Measurements from ENCODE around the gene VIP.

The VIP gene

GRCh38 chr6:152776833-152777232 is 26.2 kb downstream of the VIP start:
- DNase-seq: no peak

GRCh38 chr6:152783217-152783878 is 32.8 kb downstream of the VIP start:
- DNase-seq: no peak

GRCh38 chr6:152794696-152795095 is 44.1 kb downstream of the VIP start:
- DNase-seq: no peak

DNA sequence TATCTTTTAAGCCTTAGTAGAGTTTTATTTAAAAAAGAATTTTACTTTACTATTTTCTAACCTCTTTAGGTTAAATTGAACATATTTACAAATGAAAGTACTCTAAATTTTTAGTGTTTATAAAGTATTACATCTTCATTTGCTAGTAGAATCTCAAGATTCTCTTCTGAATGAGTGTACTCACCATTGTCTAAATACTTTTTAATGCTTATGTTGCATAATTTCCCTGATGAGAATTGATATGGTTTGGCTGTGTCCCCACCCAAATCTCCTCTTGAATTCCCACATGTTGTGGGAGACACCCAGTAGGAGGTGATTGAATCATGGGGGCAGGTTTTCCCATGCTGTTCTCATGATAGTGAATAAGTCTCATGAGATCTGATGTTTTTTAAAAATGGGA is 53.6 kb downstream of the VIP start:
- no peak for DNase-seq
